ENCODE data around the gene EME1. TPM values are rescaled to one million over a fixed set of nuclear protein-coding genes. Genes with fewer than 3 reads are reported as not detected.

Gene EME1
- total RNA-seq, 4 donors from 2014 or later: 0.42 to 1.7 (median 1.1) TPM

DNA sequence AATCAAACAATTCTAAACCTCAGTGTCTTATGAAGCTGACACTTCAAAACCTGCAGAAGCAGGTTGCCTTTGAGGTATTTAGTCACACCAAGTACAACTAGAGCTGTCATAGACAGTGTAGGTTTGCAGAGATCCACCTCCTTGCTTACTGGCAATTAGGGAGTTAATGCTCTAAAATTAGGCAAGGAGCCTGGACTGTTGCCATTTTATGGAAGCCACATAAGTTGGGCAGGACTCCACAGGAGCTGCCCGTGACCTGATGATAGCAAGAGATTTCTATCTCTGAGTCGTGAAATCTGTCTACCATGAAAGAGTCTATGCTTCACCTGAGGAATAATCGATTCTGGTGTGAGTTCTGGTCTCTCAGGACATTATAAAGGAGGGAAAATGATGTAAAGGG lies 8.9 kb downstream of the EME1 start:
- no peak for DNase-seq (ENCODE audit: low spot score in 2 of 2)
- H3K4me3 ChIP-seq: no peak overlapping the region
- WGBS, 2 donors: 47 to 57% methylated on average over 3 of the region's 3 CpGs
- H3K36me3 ChIP-seq: peaks cover 0 to 68% (median 40%) of the 10 kb centered on the region in 3 donors
- H3K9me3 ChIP-seq: no peaks in the 10 kb centered on the region
- peaks cover 0 to 5% (median 0%) of the 10 kb centered on the region in 4 donors for H3K4me1 ChIP-seq
- no peaks in the 10 kb centered on the region for H3K27me3 ChIP-seq
- TF ChIP-seq POLR2A (IDR thresholded peaks at IDR 0.05): no peak
- TF ChIP-seq, protein P1, sequence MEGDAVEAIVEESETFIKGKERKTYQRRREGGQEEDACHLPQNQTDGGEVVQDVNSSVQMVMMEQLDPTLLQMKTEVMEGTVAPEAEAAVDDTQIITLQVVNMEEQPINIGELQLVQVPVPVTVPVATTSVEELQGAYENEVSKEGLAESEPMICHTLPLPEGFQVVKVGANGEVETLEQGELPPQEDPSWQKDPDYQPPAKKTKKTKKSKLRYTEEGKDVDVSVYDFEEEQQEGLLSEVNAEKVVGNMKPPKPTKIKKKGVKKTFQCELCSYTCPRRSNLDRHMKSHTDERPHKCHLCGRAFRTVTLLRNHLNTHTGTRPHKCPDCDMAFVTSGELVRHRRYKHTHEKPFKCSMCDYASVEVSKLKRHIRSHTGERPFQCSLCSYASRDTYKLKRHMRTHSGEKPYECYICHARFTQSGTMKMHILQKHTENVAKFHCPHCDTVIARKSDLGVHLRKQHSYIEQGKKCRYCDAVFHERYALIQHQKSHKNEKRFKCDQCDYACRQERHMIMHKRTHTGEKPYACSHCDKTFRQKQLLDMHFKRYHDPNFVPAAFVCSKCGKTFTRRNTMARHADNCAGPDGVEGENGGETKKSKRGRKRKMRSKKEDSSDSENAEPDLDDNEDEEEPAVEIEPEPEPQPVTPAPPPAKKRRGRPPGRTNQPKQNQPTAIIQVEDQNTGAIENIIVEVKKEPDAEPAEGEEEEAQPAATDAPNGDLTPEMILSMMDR (IDR thresholded peaks at IDR 0.05): no peak
- no peak for TF ChIP-seq EP300 (IDR thresholded peaks at IDR 0.05)
- no peak overlapping the region for H3K27ac ChIP-seq

DNA sequence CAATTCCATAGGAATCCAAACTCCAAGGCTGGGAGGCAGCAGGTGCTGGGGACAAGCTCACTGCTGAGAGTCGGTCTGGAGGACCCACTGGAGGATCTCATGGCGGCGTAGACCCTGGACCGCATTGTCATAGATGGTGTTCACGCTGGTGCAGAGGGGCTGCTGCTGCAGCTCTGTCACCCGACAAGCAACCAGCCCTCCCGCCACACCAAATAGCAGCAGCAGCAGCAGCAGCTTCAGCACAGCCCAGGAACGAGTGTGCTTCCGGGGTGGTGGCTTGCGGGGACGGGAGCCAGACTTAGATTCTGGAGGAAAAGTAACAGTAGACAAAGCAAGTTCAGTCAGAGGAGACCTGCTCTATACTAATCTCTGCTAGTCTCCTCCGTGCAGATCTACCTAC lies 9.9 kb downstream of the EME1 start:
- H3K4me3 ChIP-seq: no peak overlapping the region
- no peaks in the 10 kb centered on the region for H3K9me3 ChIP-seq
- H3K36me3 ChIP-seq: peaks cover 0 to 78% (median 46%) of the 10 kb centered on the region in 3 donors
- WGBS, 2 donors: 90% methylated on average over 12 of the region's 12 CpGs
- H3K4me1 ChIP-seq: peaks cover 0 to 5% (median 0%) of the 10 kb centered on the region in 4 donors
- TF ChIP-seq, protein P1 (IDR thresholded peaks at IDR 0.05): no peak
- no peak for TF ChIP-seq POLR2A (IDR thresholded peaks at IDR 0.05)
- no peak for TF ChIP-seq EP300 (IDR thresholded peaks at IDR 0.05)
- H3K27ac ChIP-seq: no peak overlapping the region
- H3K27me3 ChIP-seq: no peaks in the 10 kb centered on the region
- DNase-seq (ENCODE audit: low spot score in 2 of 2): no peak

DNA sequence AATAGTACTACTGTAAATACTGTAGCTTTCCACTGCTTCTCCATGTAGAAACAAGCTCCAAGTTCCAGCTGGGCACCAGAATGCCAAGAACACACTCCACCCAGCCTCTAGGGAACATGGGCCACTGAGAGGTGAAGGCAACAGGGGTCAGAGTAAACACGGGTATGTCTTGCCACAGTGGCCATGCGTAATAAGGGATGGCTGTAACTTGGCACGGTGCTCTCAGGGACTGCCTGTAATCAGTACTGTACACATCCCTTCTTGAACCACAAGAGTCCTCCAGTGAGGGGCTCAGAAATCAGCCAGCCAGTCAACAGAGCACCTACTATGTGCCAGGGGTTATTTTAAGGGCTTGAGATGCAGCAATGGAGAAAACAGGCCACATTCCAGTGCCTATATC lies 13.5 kb downstream of the EME1 start:
- Histone ChIP-seq H3K4me3 (no peak overlapping the region), H3K36me3 (peaks cover 0 to 100% (median 74%) of the 10 kb centered on the region in 3 donors), H3K27me3 (no peaks in the 10 kb centered on the region), H3K9me3 (no peaks in the 10 kb centered on the region), H3K27ac (no peak overlapping the region), H3K4me1 (peaks cover 0 to 5% (median 0%) of the 10 kb centered on the region in 4 donors)
- TF ChIP-seq POLR2A (IDR thresholded peaks at IDR 0.05) (no peak), EP300 (IDR thresholded peaks at IDR 0.05) (no peak)
- TF ChIP-seq, protein P1 (IDR thresholded peaks at IDR 0.05): no peak
- DNase-seq (ENCODE audit: low spot score in 2 of 2): no peak
- WGBS, 2 donors: 38 to 70% methylated on average over 2 to 3 of the region's 3 CpGs

DNA sequence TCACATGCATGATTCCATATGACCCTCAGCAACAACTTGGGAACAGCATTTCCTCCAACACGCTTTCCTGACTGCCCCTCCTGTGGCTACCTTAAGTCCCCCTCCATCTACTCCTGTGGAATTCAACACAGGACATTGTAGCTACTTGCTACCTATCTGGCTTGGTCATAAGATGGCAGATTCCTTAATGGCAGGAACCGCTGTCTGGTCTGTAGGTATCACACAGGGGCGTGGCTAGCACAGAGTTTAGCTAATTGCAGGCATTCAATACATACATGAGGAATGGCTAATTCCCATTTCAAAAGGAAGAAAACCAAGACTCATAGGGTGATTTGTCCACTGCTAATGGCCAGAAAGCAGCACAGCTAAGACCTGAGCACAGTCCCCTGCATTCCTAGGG lies 15.7 kb downstream of the EME1 start:
- Histone ChIP-seq H3K27ac (no peak overlapping the region), H3K4me3 (no peak overlapping the region), H3K27me3 (no peaks in the 10 kb centered on the region), H3K9me3 (no peaks in the 10 kb centered on the region), H3K36me3 (peaks cover 0 to 100% (median 68%) of the 10 kb centered on the region in 3 donors), H3K4me1 (no peaks in the 10 kb centered on the region)
- TF ChIP-seq POLR2A (IDR thresholded peaks at IDR 0.05) (no peak), EP300 (IDR thresholded peaks at IDR 0.05) (no peak)
- TF ChIP-seq, protein P1 (IDR thresholded peaks at IDR 0.05): no peak
- WGBS, 2 donors: 90 to 96% methylated on average over 3 of the region's 3 CpGs
- DNase-seq (ENCODE audit: low spot score in 2 of 2): no peak

DNA sequence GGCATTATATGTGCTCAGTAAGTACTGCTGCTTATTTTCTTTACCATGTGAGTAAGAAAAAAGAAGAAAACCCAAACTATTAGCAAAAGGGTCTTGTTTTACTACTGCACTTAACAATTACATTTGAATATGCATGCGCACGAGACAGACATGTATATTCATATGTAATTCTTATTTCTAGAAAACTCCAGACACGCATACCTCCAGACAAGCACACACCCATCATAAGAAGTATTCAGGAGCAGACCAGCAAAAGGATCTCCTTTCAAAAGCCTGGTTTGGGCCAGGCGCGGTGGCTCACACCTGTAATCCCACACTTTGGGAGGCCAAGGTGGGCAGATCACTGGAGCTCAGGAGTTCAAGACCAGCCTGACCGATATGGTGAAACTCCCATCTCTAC lies 16.5 kb downstream of the EME1 start:
- no peaks in the 10 kb centered on the region for H3K9me3 ChIP-seq
- WGBS, 2 donors: 95 to 98% methylated on average over 6 of the region's 6 CpGs
- H3K36me3 ChIP-seq: peaks cover 0 to 100% (median 61%) of the 10 kb centered on the region in 3 donors

More for the DNA sequence above, 16.5 kb downstream of the EME1 start:
- DNase-seq (ENCODE audit: low spot score in 2 of 2): no peak
- no peak overlapping the region for H3K4me3 ChIP-seq
- no peak overlapping the region for H3K27ac ChIP-seq
- H3K27me3 ChIP-seq: no peaks in the 10 kb centered on the region
- TF ChIP-seq EP300 (IDR thresholded peaks at IDR 0.05): no peak
- TF ChIP-seq, protein P1 (IDR thresholded peaks at IDR 0.05): no peak
- TF ChIP-seq POLR2A (IDR thresholded peaks at IDR 0.05): no peak
- peaks cover 0 to 1% (median under 1%) of the 10 kb centered on the region in 4 donors for H3K4me1 ChIP-seq
